ENCODE data around the gene AP1G1. TPM values are rescaled to one million over a fixed set of nuclear protein-coding genes. Genes with fewer than 3 reads are reported as not detected.

Gene AP1G1
- total RNA-seq, result 10 to 100 TPM; 62.7 to 68.5 TPM
- polyA plus RNA-seq (2013, experiment 1 of 2), result 47.6 TPM
- polyA plus RNA-seq (2013, experiment 2 of 2), result 44.7 TPM
- long read RNA-seq, experiment 1, partial matches to known transcripts, result 6 of 19 reads
- long read RNA-seq, experiment 1, other reads (novel, unspliced or antisense), result 13 of 19 reads
- long read RNA-seq, experiment 2, full-length matches to known transcripts, result 10 of 53 reads
- long read RNA-seq, experiment 2, partial matches to known transcripts, result 8 of 53 reads
- long read RNA-seq, experiment 2, other reads (novel, unspliced or antisense), result 35 of 53 reads
- long read RNA-seq, experiment 3, full-length matches to known transcripts, result 29 of 86 reads
- long read RNA-seq, experiment 3, partial matches to known transcripts, result 7 of 86 reads
- long read RNA-seq, experiment 3, other reads (novel, unspliced or antisense), result 50 of 86 reads
- long read RNA-seq, experiment 4, partial matches to known transcripts, result 1 of 3 reads
- long read RNA-seq, experiment 4, other reads (novel, unspliced or antisense), result 2 of 3 reads

DNA sequence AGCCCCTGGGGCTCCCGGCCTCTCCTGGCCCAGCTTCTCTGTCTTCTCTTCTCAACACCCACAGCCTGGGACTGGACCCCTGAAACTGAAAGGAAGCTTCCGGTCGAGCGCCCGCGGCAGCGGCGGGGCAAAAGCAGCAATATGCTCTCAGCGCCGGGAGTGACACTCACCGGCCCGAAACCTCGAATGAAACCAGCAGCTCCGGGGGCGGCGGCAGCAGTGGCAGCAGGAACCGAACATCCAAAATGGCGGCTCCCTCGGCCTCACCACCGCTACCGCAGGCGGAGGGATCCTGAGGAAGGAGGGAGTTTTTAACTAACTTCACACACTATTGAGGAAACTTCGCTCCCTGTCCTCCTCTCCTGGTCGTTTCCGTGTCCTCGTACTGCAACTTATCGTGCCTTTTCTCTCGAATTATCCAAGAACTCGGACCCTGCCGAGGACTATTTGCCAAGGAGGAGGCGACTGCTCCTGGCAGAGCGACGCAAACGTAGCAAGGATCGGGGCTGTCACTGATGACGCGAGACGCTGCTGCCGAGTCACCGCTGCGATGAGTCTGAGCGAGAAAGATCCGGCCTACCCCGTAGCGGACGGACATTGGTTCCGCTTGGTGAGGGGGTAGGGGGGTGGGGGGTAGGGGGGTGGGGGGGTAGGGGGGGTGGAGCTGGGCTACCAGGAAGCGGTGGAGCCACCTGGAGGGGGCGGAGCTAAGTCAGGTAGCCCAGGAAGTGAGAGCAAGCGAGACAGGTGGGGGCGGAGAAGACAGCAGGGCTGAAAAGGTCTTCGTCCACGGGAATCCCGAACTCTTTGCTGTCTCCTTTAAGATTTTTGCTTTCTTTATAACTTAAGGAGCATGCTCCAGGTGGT, at the start of gene AP1G1:
Gene AP1G1 (minus strand): TSS at position 242 of the 867 bp plus-strand sequence. CDS start 19,355 bp downstream, outside the sequence.
- Mint-ChIP-seq H3K27me3 (ENCODE audit: insufficient read depth) (no peaks in the 10 kb centered on the region), H3K36me3 (ENCODE audit: low read depth) (peaks cover 7% of the 10 kb centered on the region), H3K4me3 (peak within 1 kb of the TSS; percentile 89), H3K4me1 (peaks cover 9% of the 10 kb centered on the region), H3K27ac (peak within 1 kb of the TSS; percentile 100), H3K9me3 (no peaks in the 10 kb centered on the region)
- Histone ChIP-seq H3K9ac (ENCODE audit: extremely low read depth, low read length, poor library complexity, severe bottlenecking) (peak within 1 kb of the TSS; percentile 100), H3K4me3 (ENCODE audit: low read length) (peak within 1 kb of the TSS; percentile 99), H3K36me3 (ENCODE audit: control insufficient read depth, insufficient read depth, low read length) (peaks cover 22% of the 10 kb centered on the region), H3K4me1 (ENCODE audit: control insufficient read depth, insufficient read depth, low read length) (no peaks in the 10 kb centered on the region), H3K9me3 (ENCODE audit: control insufficient read depth, low read length) (no peaks in the 10 kb centered on the region), H3K27ac (ENCODE audit: low read depth, low read length) (peak within 1 kb of the TSS; percentile 96), H3K27me3 (ENCODE audit: control insufficient read depth, insufficient read depth, low read length, poor library complexity, severe bottlenecking) (no peaks in the 10 kb centered on the region)
- peak; percentile 98 for DNase-seq
- 0 to 8% methylated on average over 4 to 48 of the region's 54 CpGs for WGBS, 2 experiments (ENCODE audit: insufficient coverage in 1 of 2, insufficient read length in 1 of 2)
- no peak for TF ChIP-seq CTCF (conservative IDR thresholded peaks at IDR 0.05)

DNA sequence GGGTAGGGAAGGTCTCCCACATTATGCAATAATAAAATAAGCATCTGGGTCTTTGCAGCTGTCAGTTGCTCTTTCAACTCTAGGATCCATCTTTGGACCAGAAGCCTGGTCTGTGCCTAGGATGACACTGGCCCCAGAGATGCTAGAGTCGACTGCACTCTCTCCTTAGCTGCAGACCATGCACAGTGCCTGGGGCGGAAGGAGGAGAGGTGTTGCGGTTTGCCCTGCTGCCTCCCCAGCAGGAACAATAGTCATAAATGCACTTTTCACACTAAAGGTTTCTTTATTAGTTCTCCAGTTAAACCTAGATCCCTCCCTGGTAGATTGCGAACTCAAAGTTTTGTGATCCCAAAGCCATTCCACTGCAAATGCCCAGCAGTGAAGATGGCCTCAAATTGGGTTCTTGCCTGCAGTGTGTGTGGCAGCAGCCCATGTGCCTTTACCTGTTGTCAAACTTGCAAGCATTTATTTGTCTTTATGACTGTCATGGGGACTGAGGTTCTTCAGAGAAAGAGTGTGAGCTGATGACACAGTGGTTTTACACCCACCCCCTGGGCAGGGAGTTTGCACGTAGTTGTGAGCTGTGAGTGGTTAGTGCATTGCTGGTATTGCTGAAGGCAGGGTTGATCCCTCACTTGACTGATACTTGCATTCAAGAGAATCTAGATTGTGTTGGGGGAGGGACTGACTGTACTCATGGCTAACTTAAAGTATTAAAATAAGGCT, 47.5 kb upstream of the AP1G1 start:
- DNase-seq, result no peak
- TF ChIP-seq CTCF (conservative IDR thresholded peaks at IDR 0.05), result no peak
- Histone ChIP-seq H3K4me1 (ENCODE audit: control insufficient read depth, insufficient read depth, low read length) (peaks cover 2% of the 10 kb centered on the region), H3K27ac (ENCODE audit: low read depth, low read length) (no peak overlapping the region), H3K9ac (ENCODE audit: extremely low read depth, low read length, poor library complexity, severe bottlenecking) (no peak overlapping the region), H3K4me3 (ENCODE audit: low read length) (no peak overlapping the region), H3K36me3 (ENCODE audit: control insufficient read depth, insufficient read depth, low read length) (peaks cover 68% of the 10 kb centered on the region), H3K27me3 (ENCODE audit: control insufficient read depth, insufficient read depth, low read length, poor library complexity, severe bottlenecking) (no peaks in the 10 kb centered on the region), H3K9me3 (ENCODE audit: control insufficient read depth, low read length) (no peaks in the 10 kb centered on the region)
- H3K27me3 Mint-ChIP-seq (ENCODE audit: insufficient read depth), result no peaks in the 10 kb centered on the region
- no peak overlapping the region for H3K4me3 Mint-ChIP-seq
- WGBS, 2 experiments (ENCODE audit: insufficient coverage in 1 of 2, insufficient read length in 1 of 2), result 78 to 92% methylated on average over 2 to 5 of the region's 5 CpGs
- H3K4me1 Mint-ChIP-seq, result peaks cover 9% of the 10 kb centered on the region
- H3K27ac Mint-ChIP-seq, result peak overlapping the region; percentile 38
- H3K36me3 Mint-ChIP-seq (ENCODE audit: low read depth), result peaks cover 34% of the 10 kb centered on the region
- no peaks in the 10 kb centered on the region for H3K9me3 Mint-ChIP-seq
